ENCODE results near the gene NOC2L. TPM values are rescaled to one million over a fixed set of nuclear protein-coding genes. Genes with fewer than 3 reads are reported as not detected.
A peak's percentile ranks its signal among the peaks of the same experiment; 100 is the strongest.

Gene NOC2L
- total and polyA plus RNA-seq, 9 of the 15 experiments (the other 6 are each of a cell fraction or from before 2014, with no cell fraction given) = 4.0 to 410 (median 200) TPM

DNA sequence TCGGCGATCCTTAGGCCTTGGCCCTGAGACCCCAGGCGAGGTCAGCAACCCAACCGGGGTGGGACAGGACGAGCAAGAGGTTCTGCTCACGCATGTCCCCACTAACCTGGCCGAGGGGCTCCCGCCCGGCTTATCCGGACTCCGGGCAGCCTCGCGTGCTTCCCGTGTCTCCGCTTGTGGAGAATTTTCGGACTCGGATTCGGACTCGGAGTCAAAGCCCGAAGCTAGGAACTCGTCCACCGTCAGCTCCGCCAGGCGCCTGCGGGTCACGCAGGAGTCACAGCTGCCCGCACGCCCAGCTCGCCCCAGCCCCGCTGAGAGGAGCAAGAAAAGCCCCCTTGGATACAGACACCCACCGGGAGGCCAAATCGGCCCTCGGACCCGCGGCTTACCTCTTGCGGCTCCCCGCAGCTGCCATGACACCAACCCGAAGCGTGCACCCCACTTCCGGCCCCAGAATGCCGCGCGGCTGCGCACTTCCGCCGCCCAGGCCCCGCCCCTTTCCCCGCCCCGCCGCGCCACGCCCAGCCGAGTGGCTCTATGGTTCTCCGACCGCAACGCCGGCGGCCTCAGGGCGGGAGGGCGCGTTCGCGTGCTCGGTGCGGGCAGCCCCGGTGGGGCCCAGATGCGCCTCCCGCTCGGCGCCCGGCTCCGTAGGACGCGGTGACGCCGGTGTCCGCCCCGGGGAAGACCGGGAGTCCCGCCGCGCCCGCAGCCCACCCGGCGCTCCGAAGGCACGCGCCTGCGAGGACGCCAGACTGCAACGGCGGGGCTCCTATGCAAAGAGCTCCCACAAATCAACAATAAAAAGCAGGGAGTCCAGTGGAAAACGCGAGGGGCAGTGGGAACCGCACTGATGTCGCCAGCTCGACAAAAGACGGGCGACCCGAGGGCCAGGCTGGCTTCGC lies at the start of gene NOC2L (continued):
- TF ChIP-seq, protein P1, sequence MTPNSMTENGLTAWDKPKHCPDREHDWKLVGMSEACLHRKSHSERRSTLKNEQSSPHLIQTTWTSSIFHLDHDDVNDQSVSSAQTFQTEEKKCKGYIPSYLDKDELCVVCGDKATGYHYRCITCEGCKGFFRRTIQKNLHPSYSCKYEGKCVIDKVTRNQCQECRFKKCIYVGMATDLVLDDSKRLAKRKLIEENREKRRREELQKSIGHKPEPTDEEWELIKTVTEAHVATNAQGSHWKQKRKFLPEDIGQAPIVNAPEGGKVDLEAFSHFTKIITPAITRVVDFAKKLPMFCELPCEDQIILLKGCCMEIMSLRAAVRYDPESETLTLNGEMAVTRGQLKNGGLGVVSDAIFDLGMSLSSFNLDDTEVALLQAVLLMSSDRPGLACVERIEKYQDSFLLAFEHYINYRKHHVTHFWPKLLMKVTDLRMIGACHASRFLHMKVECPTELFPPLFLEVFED (CRISPR knock-in tag; conservative IDR thresholded peaks at IDR 0.05) = no peak
- TF ChIP-seq, protein P2, sequence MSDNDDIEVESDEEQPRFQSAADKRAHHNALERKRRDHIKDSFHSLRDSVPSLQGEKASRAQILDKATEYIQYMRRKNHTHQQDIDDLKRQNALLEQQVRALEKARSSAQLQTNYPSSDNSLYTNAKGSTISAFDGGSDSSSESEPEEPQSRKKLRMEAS (CRISPR knock-in tag; IDR thresholded peaks at IDR 0.05) = peak; percentile 79
- TF ChIP-seq, protein P3, sequence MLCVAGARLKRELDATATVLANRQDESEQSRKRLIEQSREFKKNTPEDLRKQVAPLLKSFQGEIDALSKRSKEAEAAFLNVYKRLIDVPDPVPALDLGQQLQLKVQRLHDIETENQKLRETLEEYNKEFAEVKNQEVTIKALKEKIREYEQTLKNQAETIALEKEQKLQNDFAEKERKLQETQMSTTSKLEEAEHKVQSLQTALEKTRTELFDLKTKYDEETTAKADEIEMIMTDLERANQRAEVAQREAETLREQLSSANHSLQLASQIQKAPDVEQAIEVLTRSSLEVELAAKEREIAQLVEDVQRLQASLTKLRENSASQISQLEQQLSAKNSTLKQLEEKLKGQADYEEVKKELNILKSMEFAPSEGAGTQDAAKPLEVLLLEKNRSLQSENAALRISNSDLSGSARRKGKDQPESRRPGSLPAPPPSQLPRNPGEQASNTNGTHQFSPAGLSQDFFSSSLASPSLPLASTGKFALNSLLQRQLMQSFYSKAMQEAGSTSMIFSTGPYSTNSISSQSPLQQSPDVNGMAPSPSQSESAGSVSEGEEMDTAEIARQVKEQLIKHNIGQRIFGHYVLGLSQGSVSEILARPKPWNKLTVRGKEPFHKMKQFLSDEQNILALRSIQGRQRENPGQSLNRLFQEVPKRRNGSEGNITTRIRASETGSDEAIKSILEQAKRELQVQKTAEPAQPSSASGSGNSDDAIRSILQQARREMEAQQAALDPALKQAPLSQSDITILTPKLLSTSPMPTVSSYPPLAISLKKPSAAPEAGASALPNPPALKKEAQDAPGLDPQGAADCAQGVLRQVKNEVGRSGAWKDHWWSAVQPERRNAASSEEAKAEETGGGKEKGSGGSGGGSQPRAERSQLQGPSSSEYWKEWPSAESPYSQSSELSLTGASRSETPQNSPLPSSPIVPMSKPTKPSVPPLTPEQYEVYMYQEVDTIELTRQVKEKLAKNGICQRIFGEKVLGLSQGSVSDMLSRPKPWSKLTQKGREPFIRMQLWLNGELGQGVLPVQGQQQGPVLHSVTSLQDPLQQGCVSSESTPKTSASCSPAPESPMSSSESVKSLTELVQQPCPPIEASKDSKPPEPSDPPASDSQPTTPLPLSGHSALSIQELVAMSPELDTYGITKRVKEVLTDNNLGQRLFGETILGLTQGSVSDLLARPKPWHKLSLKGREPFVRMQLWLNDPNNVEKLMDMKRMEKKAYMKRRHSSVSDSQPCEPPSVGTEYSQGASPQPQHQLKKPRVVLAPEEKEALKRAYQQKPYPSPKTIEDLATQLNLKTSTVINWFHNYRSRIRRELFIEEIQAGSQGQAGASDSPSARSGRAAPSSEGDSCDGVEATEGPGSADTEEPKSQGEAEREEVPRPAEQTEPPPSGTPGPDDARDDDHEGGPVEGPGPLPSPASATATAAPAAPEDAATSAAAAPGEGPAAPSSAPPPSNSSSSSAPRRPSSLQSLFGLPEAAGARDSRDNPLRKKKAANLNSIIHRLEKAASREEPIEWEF (CRISPR knock-in tag; IDR thresholded peaks at IDR 0.05) = no peak
- TF ChIP-seq, protein P4, sequence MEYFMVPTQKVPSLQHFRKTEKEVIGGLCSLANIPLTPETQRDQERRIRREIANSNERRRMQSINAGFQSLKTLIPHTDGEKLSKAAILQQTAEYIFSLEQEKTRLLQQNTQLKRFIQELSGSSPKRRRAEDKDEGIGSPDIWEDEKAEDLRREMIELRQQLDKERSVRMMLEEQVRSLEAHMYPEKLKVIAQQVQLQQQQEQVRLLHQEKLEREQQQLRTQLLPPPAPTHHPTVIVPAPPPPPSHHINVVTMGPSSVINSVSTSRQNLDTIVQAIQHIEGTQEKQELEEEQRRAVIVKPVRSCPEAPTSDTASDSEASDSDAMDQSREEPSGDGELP (CRISPR knock-in tag; IDR thresholded peaks at IDR 0.05; ENCODE audit: borderline replicate concordance) = peak; percentile 72; the same call in 1 of the 2 replicates
- TF ChIP-seq, protein P5, sequence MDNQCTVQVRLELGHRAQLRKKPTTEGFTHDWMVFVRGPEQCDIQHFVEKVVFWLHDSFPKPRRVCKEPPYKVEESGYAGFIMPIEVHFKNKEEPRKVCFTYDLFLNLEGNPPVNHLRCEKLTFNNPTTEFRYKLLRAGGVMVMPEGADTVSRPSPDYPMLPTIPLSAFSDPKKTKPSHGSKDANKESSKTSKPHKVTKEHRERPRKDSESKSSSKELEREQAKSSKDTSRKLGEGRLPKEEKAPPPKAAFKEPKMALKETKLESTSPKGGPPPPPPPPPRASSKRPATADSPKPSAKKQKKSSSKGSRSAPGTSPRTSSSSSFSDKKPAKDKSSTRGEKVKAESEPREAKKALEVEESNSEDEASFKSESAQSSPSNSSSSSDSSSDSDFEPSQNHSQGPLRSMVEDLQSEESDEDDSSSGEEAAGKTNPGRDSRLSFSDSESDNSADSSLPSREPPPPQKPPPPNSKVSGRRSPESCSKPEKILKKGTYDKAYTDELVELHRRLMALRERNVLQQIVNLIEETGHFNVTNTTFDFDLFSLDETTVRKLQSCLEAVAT (IDR thresholded peaks at IDR 0.05) = no peak
- TF ChIP-seq POLR3G (IDR thresholded peaks at IDR 0.05; ENCODE audit: extremely low read depth, insufficient read length, insufficient replicate concordance) (no peak), SAP30 (IDR thresholded peaks at IDR 0.05; ENCODE audit: borderline replicate concordance, insufficient read depth, low read depth, low read length, poor library complexity, severe bottlenecking) (peak; percentile 94), JUN (IDR thresholded peaks at IDR 0.05; ENCODE audit: borderline replicate concordance, low read depth, low read length) (0 out of 2 replicates have a peak, but pooled peaks have one; percentile 38), JUN (CRISPR knock-in tag; IDR thresholded peaks at IDR 0.05; ENCODE audit: borderline replicate concordance) (no peak), RAD51 (IDR thresholded peaks at IDR 0.05; ENCODE audit: borderline replicate concordance, low read depth) (no peak), ZEB2 (IDR thresholded peaks at IDR 0.05) (no peak), SPI1 (IDR thresholded peaks at IDR 0.05; ENCODE audit: borderline replicate concordance, low read depth, low read length) (peak; percentile 46; the same call in 1 of the 2 replicates)
- TF ChIP-seq, protein P6, sequence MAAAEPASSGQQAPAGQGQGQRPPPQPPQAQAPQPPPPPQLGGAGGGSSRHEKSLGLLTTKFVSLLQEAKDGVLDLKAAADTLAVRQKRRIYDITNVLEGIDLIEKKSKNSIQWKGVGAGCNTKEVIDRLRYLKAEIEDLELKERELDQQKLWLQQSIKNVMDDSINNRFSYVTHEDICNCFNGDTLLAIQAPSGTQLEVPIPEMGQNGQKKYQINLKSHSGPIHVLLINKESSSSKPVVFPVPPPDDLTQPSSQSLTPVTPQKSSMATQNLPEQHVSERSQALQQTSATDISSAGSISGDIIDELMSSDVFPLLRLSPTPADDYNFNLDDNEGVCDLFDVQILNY (CRISPR knock-in tag; IDR thresholded peaks at IDR 0.05) = no peak
